WI38 (cell line): Measurements from ENCODE around the gene NCF1.
"Not testable (repeated sequence)": the region's sequence is repeated elsewhere in the genome, so short reads cannot be mapped to it uniquely, and the experiment has no call there.

Source experiments
- H3K4me3 ChIP-seq: 2 replicates; pipeline ENCODE4 v1.5.1; 2011; ENCODE audit warnings: low read depth, mild to moderate bottlenecking, control low read depth, low read length
- TF ChIP-seq, protein P1 (sequence below): IDR thresholded peaks from 2 replicates; pipeline ENCODE4 v1.5.1; 2012; ENCODE audit warnings: low read depth, mild to moderate bottlenecking, control low read depth, low read length

The NCF1 gene

GRCh38 chr7:74773760-74774750, at the start of gene NCF1:
NCF1 (plus strand) TSS chr7:74774011; CDS start chr7:74774032, 21 bp downstream.
- H3K4me3 ChIP-seq: not testable (repeated sequence)

GRCh38 chr7:74725840-74726239, 48.0 kb upstream of the NCF1 start:
- no peak overlapping the region for H3K4me3 ChIP-seq
- TF ChIP-seq, protein P1, sequence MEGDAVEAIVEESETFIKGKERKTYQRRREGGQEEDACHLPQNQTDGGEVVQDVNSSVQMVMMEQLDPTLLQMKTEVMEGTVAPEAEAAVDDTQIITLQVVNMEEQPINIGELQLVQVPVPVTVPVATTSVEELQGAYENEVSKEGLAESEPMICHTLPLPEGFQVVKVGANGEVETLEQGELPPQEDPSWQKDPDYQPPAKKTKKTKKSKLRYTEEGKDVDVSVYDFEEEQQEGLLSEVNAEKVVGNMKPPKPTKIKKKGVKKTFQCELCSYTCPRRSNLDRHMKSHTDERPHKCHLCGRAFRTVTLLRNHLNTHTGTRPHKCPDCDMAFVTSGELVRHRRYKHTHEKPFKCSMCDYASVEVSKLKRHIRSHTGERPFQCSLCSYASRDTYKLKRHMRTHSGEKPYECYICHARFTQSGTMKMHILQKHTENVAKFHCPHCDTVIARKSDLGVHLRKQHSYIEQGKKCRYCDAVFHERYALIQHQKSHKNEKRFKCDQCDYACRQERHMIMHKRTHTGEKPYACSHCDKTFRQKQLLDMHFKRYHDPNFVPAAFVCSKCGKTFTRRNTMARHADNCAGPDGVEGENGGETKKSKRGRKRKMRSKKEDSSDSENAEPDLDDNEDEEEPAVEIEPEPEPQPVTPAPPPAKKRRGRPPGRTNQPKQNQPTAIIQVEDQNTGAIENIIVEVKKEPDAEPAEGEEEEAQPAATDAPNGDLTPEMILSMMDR: no peak

DNA sequence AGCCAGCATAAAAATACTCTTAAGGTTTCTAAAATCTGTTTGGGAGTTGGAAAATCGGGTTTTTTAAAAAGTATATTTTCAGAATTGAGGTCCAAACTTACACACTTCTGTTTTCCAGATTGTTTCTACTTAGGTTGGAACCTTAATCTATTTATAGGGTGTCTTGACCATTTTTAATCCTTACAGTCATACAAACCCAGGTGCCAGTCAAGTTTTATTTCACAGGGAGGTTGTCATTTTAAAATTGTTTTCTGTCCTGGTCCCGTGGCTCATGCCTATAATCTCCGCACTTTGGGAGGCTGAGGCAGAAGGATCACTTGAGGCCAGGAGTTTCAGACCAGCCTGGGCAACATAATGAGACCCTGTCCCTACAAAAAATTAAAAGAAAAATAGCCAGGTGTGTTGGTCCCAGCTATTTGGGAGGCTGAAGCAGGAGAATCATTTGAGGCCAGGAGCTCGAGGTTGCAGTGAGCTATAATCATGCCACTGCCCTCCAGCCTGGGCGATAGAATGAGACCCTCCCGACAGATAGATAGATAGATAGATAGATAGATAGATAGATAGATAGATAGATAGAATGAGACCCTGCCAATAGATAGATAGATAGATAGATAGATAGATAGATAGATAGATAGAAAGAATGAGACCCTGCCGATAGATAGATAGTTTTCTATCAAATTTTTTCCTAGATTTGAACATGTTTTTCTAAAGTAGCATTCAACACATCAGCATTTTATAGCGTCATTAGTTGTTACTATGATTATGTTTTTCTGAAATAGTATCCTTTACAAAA, 47.3 kb upstream of the NCF1 start:
- TF ChIP-seq, protein P1: no peak
- no peak overlapping the region for H3K4me3 ChIP-seq

DNA sequence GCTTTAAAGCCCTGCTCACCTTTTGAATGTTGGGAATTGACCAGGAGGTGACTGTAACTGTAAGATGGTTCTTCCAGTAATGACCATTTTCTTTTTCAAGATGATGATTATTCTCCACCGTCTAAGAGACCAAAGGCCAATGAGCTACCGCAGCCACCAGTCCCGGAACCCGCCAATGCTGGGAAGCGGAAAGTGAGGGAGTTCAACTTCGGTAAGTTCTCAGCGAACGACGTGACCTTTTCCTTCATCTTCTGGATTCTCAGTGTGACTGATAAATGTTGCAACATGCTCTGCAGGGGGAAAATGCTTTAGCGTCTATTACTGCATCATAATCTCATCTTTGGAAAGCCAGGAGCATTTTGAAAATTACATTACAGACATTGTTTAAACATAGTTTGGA, 45.1 kb upstream of the NCF1 start:
- H3K4me3 ChIP-seq: not testable (repeated sequence)

DNA sequence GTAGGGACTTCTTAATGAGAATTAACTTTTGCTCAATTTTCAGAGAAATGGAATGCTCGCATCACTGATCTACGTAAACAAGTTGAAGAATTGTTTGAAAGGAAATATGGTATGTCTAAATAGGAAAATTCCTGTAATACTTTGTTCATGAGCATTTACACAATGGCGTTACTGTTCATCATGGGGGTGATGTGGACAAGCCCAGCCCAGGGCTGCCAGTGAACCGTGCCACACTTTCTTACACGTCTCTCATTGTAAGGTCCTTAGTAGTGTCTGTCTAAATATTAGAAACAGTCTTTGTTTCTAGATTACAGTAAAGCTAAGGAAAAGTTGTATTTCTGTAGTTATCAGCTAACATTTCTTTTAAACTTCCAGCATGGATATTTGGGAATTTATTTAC, 43.6 kb upstream of the NCF1 start:
- not testable (repeated sequence) for H3K4me3 ChIP-seq

DNA sequence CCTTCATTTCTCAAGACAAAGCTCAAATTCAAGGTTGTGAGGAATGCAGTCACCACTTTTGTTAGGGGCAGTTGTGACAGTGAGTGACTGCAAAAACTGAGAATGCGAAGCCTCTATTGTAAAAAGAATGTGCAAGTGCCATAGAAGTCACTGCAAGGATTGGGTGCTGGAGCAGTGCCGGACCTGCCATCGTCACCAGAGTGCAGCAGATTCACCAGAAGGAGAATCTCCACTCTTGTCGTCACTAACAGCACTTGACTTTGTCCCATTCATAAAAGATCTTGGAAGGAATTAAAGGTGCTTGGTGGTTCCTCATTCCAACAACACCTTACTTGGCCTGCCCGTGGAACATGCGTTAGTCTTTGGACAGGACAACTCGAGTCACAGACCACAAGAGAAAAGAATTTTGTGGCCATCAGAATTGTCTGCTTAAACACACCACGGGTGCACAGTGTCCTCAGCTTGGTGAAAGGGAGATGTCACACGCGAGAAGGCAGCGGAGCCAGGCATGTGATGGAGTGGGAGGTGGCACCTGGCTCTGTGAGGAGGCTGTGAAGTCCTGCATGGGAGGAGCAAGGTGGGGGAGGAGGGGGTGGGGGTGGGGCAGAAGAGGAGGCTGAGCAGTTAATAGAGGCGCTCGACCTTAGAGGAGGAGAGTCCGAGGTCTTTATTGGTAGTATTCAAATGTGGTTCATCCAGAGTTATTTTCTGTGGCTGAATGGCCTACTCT, 33.7 kb upstream of the NCF1 start:
- not testable (repeated sequence) for H3K4me3 ChIP-seq

DNA sequence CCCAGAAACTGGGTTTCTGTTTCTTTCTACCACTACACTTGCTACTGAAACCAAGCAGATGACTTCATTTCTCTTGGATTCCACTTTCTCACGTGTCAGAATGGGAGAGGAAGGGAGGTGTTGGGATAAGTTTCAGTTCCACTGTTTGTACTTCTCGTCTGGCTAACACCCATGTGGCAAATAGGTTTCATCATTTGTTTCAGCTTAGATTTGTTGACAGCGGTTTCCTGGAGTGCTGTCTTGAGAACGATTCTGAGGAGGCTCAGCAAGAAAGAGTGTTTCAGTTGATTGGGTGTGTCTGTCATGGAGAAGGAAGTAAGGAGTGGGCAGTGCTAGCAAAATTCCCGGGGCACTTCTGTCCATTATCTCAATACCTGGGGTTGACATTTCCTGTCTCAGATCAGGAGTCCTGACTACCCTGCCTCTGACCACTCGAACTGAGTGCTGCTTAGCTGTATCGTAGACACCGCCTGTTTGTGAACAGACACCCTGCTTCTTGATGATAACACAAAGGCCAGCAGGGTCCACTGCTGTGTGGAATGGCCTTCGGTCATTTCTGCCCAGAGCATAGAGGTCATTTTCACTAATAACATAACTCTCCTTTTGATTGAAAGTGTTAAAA, 29.8 kb upstream of the NCF1 start:
- H3K4me3 ChIP-seq: not testable (repeated sequence)

GRCh38 chr7:74753921-74754482, 19.8 kb upstream of the NCF1 start:
- not testable (repeated sequence) for H3K4me3 ChIP-seq

DNA sequence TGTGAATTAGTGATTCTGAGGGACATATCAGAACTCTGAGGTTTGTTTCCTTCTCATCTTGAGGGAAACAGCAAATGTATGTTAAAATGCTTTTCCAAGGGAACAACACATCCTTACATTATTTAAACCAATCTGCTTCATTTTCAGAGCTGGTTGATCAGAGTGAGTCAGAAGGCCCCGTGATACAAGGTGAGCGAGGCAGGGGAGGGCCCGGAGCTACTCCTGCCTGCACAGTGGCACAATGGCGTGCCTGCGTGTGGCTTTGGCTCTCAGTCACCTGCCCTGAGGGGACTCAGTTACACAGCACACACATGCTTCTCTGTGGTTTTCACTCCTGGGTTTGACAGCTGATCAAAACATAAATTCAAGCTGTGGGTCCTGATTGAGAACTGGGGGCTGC, 17.1 kb upstream of the NCF1 start:
- H3K4me3 ChIP-seq: not testable (repeated sequence)

GRCh38 chr7:74758268-74758667, 15.5 kb upstream of the NCF1 start:
- not testable (repeated sequence) for H3K4me3 ChIP-seq

DNA sequence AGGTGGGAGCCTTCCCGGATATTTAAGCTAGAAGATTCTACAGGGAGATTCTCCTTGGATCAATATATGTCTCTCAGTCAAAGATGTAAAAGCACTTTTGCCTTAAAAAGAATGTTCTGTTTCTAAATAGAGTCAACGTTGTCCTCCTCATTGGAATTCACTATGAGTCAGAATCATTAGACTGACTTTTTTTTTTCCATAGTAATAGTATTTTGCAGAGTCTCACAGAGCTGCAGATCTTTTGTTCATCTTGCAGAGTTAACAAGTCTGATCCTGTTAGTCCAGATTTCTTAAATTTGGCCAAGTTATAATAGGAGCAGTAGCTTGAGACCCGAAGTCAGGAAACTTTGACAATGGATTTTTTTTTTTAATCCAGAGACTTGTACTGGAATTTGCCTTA, 14.8 kb upstream of the NCF1 start:
- H3K4me3 ChIP-seq: not testable (repeated sequence)

GRCh38 chr7:74765205-74765918, 8.4 kb upstream of the NCF1 start:
- H3K4me3 ChIP-seq: not testable (repeated sequence)

- H3K4me3 ChIP-seq: not testable (repeated sequence)
These were observed 7.3 kb upstream of the NCF1 start for GRCh38 chr7:74766509-74766908.

- H3K4me3 ChIP-seq: not testable (repeated sequence)
These were observed 6.8 kb upstream of the NCF1 start for GRCh38 chr7:74766991-74767390.

DNA sequence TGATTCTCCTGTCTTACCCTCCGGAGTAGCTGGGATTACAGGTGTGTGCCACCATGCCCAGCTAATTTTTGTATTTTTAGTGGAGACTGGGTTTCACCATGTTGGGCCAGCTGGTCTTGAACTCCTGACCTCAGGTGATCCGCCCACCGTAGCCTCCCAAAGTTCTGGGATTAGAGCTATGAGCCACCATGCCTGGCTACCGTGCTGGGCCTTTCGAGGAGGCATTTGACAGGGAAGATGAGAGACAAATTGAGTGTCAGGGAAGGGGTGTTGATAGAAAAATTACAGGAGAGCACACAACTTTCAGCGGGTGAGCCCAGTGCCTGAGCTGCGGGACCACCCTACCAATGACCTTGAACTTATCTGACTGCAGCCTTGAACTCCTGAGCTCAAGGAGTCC, 3.7 kb upstream of the NCF1 start:
- H3K4me3 ChIP-seq: not testable (repeated sequence)

DNA sequence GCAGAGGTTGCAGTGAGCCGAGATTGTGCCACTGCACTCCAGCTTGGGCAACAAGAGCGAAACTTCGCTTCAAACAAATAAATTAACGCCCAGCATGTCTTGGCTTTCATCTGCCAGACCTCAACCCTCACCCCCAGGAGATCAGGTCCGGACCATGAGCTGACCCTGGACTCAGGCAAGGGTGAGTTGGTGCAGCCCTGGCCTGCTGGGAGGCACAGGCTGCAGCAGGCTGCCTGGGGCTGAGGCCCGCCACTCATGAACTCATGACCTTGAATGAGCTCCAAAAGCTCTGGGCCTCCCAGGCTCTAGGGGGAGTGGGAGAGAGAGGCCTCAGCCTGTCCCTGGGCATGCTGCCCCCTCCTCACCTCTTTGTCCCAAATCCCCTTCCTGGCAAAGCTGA, 1.7 kb upstream of the NCF1 start:
- H3K4me3 ChIP-seq: not testable (repeated sequence)
